ENCODE measurements around the gene VAX1. TPM values are rescaled to one million over a fixed set of nuclear protein-coding genes. Genes with fewer than 3 reads are reported as not detected.

The VAX1 gene
- total RNA-seq, 1 donor from 2014 or later: 1.2 TPM

GRCh38 chr10:117164592-117165537 lies 26.8 kb upstream of the VAX1 start:
- FAIRE-seq: no peak
- no peak for DNase-seq (ENCODE audit: low spot score in 2 of 2)

GRCh38 chr10:117163954-117164548 lies 26.0 kb upstream of the VAX1 start:
- DNase-seq (ENCODE audit: low spot score in 2 of 2): no peak
- no peak for FAIRE-seq

GRCh38 chr10:117163061-117163953 lies 25.2 kb upstream of the VAX1 start:
- DNase-seq (ENCODE audit: low spot score in 2 of 2) (no peak), FAIRE-seq (no peak)

GRCh38 chr10:117162093-117163060 lies 24.3 kb upstream of the VAX1 start:
- FAIRE-seq (no peak), DNase-seq (ENCODE audit: low spot score in 2 of 2) (no peak)

- no peak for DNase-seq (ENCODE audit: low spot score in 2 of 2)
These were observed 23.4 kb upstream of the VAX1 start for GRCh38 chr10:117161386-117162033.

GRCh38 chr10:117160567-117160966 lies 22.5 kb upstream of the VAX1 start:
- DNase-seq (ENCODE audit: low spot score in 2 of 2) (no peak), FAIRE-seq (no peak)

More at GRCh38 chr10:117161386-117162033, 23.4 kb upstream of the VAX1 start:
- no peak for FAIRE-seq

GRCh38 chr10:117159390-117159789 lies 21.3 kb upstream of the VAX1 start:
- no peak for FAIRE-seq

GRCh38 chr10:117158297-117158696 lies 20.2 kb upstream of the VAX1 start:
- FAIRE-seq: no peak
- DNase-seq (ENCODE audit: low spot score in 2 of 2): no peak

More at GRCh38 chr10:117159390-117159789, 21.3 kb upstream of the VAX1 start:
- DNase-seq (ENCODE audit: low spot score in 2 of 2): no peak

- no peak for DNase-seq (ENCODE audit: low spot score in 2 of 2)
- no peak for FAIRE-seq
These were observed 14.6 kb upstream of the VAX1 start for GRCh38 chr10:117152668-117153067.

- FAIRE-seq (no peak), DNase-seq (ENCODE audit: low spot score in 2 of 2) (no peak)
These were observed 10.2 kb upstream of the VAX1 start for GRCh38 chr10:117148284-117148683.

GRCh38 chr10:117145019-117145418 lies 6.9 kb upstream of the VAX1 start:
- FAIRE-seq: no peak
- no peak for DNase-seq (ENCODE audit: low spot score in 2 of 2)

- DNase-seq (ENCODE audit: low spot score in 2 of 2): no peak
- FAIRE-seq: no peak
These were observed 5.2 kb upstream of the VAX1 start for GRCh38 chr10:117143103-117143823.

GRCh38 chr10:117140525-117140902 lies 2.4 kb upstream of the VAX1 start:
- DNase-seq (ENCODE audit: low spot score in 2 of 2) (no peak), FAIRE-seq (no peak)

- DNase-seq (ENCODE audit: low spot score in 2 of 2): peak in 1 of 2 donors; percentile 34
- FAIRE-seq: no peak
These were observed 1.8 kb upstream of the VAX1 start for GRCh38 chr10:117139581-117140524.

- DNase-seq (ENCODE audit: low spot score in 2 of 2) (peak in 1 of 2 donors; percentile 68), FAIRE-seq (no peak)
These were observed 939 bp upstream of the VAX1 start for GRCh38 chr10:117138838-117139580.
